HAP-1 (cell line): ENCODE data around the gene FERMT1.
"Not testable (repeated sequence)": the region's sequence is repeated elsewhere in the genome, so short reads cannot be mapped to it uniquely, and the experiment has no call there.

Source experiments
- DNase-seq, 2 experiments: peaks; one replicate each; pipeline ENCODE4 v3.0.0-alpha.2; 2016 to 2020; ENCODE audit warnings: low spot score in 2 of 2
- H3K27me3 ChIP-seq: fragments of 250-450 bp; sonication (Bioruptor Pico); 2 replicates; pipeline ENCODE4 v1.5.1; 2020; ENCODE audit warnings: low read depth, mild to moderate bottlenecking, moderate library complexity
- H3K36me3 ChIP-seq: fragments of 250-450 bp; sonication (Bioruptor Pico); replicated peaks from 2 replicates; pipeline ENCODE4 v1.5.1; 2020; ENCODE audit warnings: mild to moderate bottlenecking
- H3K4me1 ChIP-seq: fragments of 250-450 bp; sonication (Bioruptor Pico); 2 replicates; pipeline ENCODE4 v1.5.1; 2020; ENCODE audit warnings: mild to moderate bottlenecking
- H3K4me3 ChIP-seq: fragments of 250-450 bp; sonication (Bioruptor Pico); 2 replicates; pipeline ENCODE4 v1.5.1; 2020; ENCODE audit warnings: mild to moderate bottlenecking, moderate library complexity
- H3K9me3 ChIP-seq: fragments of 250-450 bp; sonication (Bioruptor Pico); 2 replicates; pipeline ENCODE4 v1.5.1; 2020; ENCODE audit warnings: mild to moderate bottlenecking, moderate library complexity
- in situ Hi-C: fragments of 300-500 bp; cut with MboI; formaldehyde crosslinking; loops from 3 replicates; pipeline ENCODE4 v1.14.3; 2020; ENCODE audit warnings: low sequenced_read_pairs, inconsistent platforms, mixed read lengths

Gene FERMT1

DNA sequence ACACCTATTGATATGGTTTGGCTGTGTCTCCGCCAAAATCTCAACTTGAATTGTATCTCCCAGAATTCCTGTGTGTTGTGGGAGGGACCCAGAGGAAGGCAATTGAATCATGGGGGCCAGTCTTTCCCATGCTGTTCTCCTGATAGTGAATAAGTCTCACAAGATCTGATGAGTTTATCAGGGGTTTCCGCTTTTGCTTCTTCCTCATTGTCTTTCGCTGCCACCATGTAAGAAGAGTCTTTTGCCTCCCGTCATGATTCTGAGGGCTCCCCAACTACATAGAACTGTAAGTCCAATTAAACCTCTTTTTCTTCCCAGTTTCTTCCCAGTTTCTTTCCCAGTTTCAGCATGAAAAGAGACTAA lies 68.2 kb downstream of the FERMT1 start:
- in situ Hi-C loops = not testable (repeated sequence)
- peaks cover 11% of the 10 kb centered on the region; the same call in 1 of the 2 replicates for H3K27me3 ChIP-seq

DNA sequence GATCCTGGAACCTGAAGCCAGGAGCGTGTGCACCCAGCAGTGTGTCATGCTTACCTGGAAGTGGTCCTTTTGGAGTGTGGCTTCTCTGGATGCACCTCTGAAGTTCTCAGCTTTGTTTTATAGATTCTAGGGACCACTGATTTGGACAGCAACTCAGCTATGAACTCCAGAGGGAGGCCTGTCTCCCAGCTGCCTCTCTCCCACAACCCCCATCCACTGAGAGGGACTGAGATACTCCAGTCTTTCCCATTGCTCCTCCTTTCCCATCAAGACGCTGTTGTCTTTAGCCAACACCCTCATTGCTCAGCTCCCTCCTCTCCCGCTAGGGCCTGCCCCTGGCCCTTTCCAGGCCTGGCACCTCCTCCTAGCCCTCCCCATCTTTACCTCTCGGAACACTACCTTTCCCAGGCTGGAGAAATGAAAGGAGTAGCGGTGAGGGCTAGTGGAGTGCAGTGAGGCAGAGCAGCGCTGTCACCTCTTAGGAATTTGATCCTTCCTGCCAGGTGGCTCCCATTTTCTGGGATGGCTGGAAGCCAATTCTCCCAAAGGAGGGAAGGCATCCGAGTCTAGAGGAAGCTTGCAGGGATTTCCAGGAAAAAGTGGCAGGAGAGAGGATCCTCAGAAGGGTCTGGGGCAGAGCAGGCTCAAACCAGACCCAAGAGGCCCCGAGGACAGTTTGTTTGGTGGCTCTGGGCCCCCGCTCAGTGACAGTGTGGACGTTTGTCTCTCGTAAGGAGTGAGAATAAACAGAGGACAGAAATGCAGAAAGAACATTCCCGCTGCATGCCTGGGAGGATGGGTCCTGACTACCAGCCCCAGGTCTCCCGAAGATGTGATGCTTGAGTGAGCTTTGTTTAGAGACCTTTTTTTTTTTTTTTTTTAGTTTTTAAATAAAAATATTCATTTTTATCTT lies 68.8 kb downstream of the FERMT1 start, which contains the start of gene LRRN4:
Gene LRRN4, minus strand, starts transcription at position 285 of the 913 bp plus-strand sequence. CDS start 1,261 bp downstream, outside the sequence.
- DNase-seq = no peak
- Histone ChIP-seq H3K4me3 (no peak within 1 kb of the TSS), H3K36me3 (no peaks in the 10 kb centered on the region), H3K27me3 (peaks cover 11% of the 10 kb centered on the region; the same call in 1 of the 2 replicates), H3K4me1 (no peaks in the 10 kb centered on the region), H3K9me3 (no peaks in the 10 kb centered on the region)
- in situ Hi-C loops = no loop called here

More for the DNA sequence above, 68.2 kb downstream of the FERMT1 start:
- not testable (repeated sequence) for H3K9me3 ChIP-seq, H3K36me3 ChIP-seq, H3K4me1 ChIP-seq, DNase-seq, H3K4me3 ChIP-seq

DNA sequence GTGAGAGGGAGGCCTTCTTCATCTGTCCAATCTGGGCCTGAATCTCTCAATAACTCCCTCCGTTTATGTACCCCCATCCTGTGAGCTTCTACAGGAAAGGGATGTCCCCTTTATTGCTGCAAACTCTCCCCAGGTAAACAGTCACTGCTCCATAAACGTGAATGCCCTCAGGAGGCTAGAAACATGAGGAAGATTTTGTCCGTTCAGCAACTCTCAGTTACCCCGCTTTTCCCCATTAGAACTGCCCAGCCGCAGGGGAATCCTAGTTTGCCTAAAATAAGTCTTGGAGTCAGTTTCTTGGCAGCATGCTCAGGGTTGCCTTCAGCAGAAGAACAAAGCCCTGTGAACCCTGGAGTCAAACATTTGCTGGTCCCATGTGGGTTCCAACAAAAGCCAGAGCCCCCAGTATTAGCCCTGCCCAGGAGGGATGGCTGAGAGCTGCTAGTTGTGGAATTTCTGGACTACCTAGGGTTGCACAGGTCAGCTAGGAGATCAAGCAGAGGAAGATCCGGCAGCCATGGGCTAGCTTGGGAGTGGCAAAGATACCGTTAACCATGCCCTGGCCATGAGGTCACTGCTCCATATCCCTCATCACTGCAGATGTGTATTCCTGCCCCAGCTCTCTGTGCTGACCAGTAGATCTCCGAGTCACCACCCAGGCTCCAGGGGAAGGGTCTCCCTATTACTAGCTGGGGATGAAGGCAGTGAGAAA lies 69.6 kb downstream of the FERMT1 start:
- Histone ChIP-seq H3K36me3 (no peaks in the 10 kb centered on the region), H3K4me1 (no peaks in the 10 kb centered on the region), H3K9me3 (no peaks in the 10 kb centered on the region), H3K4me3 (no peak overlapping the region), H3K27me3 (peaks cover 11% of the 10 kb centered on the region; the same call in 1 of the 2 replicates)
- DNase-seq = no peak
- in situ Hi-C loops = no loop called here

DNA sequence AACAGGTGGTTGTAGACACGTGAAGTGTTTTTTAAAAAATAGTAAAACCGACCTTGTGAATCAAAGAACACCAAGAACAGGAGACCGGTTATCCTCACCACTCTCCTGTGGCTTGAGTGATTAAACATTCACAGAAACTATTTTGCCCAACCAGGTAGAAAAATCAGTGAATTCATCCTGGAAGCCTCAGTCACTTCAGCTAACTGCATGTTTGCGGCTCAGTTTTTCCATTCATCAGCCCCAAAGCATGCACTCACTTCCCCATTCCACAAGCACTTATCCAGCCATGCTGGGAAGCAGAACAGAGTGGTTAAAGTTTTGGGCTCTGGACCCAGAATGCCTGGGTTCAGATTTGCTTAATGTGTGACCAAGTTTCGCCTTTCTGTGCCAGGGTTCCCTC lies 71.3 kb downstream of the FERMT1 start:
- in situ Hi-C loops = no loop called here
- peaks cover 11% of the 10 kb centered on the region; the same call in 1 of the 2 replicates for H3K27me3 ChIP-seq
- H3K36me3 ChIP-seq = no peaks in the 10 kb centered on the region
- H3K4me3 ChIP-seq = no peak overlapping the region
- no peak for DNase-seq
- no peaks in the 10 kb centered on the region for H3K9me3 ChIP-seq
- H3K4me1 ChIP-seq = no peaks in the 10 kb centered on the region

DNA sequence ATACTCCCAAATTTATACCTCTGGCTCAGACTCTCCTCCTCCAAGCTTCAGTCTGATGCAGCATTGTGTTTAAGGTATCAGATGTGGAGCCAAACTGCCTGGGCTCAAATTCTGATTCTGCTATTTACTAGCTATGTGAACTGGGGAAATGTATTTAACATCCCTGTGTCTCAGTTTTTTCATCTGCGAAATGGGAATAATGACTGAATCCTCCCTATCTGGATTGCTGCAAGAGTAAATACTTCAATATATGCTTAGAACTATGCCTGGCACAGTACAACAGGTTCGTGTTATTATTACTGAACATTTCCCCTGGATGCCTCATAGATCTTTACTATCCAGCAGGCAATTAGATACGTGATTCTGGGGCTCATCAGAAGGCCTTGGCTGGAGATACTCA lies 74.4 kb downstream of the FERMT1 start:
- in situ Hi-C loops = no loop called here
- Histone ChIP-seq H3K27me3 (peaks cover 11% of the 10 kb centered on the region; the same call in 1 of the 2 replicates), H3K4me3 (no peak overlapping the region), H3K4me1 (no peaks in the 10 kb centered on the region), H3K36me3 (no peaks in the 10 kb centered on the region), H3K9me3 (no peaks in the 10 kb centered on the region)
- DNase-seq = no peak

DNA sequence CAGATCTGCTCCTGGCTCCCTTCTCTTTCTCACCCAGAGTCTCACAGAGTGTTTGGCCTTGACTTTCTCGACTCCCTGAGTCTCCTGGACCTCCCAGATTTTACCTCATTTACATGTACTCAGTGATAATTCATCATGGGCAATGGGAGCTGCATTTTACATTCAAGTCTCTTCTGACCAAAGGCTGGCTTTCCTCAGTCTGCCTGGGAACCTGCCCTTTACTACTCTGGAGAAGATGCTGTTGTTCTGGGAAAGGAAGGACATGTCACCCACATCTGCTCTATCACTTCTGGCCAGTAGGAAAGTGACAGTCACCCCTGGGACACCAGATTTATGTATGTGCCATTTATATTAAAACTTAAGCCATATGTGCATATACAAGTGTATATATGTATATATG lies 76.4 kb downstream of the FERMT1 start:
- no peaks in the 10 kb centered on the region for H3K4me1 ChIP-seq
- H3K36me3 ChIP-seq = no peaks in the 10 kb centered on the region
- no peak overlapping the region for H3K4me3 ChIP-seq
- DNase-seq = no peak
- 0 out of 2 replicates have a peak, but pooled peaks cover 3% of the 10 kb centered on the region for H3K27me3 ChIP-seq
- H3K9me3 ChIP-seq = no peaks in the 10 kb centered on the region
- in situ Hi-C loops = no loop called here

DNA sequence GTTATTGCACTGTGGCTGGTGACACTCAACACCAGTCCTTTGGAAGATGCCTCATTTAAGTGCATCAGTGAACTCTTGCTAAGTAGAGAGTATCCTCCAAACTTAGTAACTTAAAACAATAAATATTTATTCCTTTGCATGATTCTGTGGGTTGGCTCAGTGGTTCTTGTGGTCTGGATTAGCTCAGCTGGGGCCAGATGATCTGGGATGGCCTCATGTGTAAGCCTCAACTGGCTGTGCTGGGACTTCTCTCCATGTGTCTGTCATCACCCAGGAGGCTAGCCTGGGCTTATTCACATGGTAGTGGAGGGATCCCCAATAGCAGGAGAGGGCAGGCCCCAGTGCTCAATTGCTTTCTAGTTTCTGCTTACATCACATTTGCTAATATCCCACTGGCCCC lies 77.3 kb downstream of the FERMT1 start:
- no peak overlapping the region for H3K4me3 ChIP-seq
- in situ Hi-C loops = no loop called here
- peaks cover 7% of the 10 kb centered on the region for H3K36me3 ChIP-seq
- H3K4me1 ChIP-seq = no peaks in the 10 kb centered on the region
- H3K27me3 ChIP-seq = 0 out of 2 replicates have a peak, but pooled peaks cover 1% of the 10 kb centered on the region
- no peak for DNase-seq
- no peaks in the 10 kb centered on the region for H3K9me3 ChIP-seq

DNA sequence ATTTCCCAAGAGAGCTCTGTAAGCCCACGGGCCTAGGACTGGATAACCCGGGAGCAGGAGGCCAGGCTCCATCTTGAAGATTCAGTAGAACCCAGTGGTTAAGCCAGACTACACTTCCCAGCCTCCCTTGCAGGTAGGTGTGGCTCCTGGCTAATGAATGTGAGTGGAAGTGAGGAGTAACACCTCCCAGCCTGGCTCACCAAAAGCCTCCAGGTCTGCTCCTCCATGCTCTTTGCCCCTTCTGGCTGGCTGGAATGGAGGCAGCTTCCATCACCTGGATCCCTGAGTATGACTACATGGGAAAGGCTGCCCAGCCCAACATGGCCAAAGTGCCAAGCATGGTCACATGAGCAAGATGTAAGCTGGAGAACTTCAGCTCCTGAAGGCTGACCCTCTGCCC lies 78.7 kb downstream of the FERMT1 start:
- Histone ChIP-seq H3K36me3 (peaks cover 17% of the 10 kb centered on the region), H3K4me1 (peaks cover 4% of the 10 kb centered on the region), H3K4me3 (no peak overlapping the region), H3K27me3 (no peaks in the 10 kb centered on the region), H3K9me3 (no peaks in the 10 kb centered on the region)
- in situ Hi-C loops = no loop called here
- no peak for DNase-seq

DNA sequence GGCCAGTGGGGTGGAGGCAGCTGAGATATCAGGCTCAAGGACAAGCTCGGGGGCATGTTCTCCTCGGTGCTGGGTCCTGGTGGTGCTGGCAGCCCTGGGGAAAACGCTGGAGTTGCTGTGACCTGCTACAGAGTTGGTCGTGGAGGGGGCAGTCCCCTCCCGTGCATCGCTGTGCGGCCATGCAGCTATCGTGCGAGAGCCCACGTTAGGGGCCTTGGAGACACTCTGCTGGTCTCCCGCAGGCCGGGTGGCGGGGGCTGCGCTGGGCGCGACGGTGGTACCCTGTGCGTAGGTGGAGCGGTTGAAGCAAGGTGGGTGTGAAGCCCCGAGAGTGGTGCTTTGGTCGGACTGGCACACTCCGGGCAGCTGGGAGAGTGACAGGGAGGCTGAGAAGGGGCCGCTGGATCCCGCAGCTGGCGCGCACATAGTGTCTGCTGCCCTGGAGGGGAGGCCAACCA lies 81.0 kb downstream of the FERMT1 start:
- peaks cover 18% of the 10 kb centered on the region for H3K4me1 ChIP-seq
- H3K27me3 ChIP-seq = no peaks in the 10 kb centered on the region
- H3K36me3 ChIP-seq = peaks cover 28% of the 10 kb centered on the region
- in situ Hi-C loops = no loop called here
- DNase-seq = no peak
- no peak overlapping the region for H3K4me3 ChIP-seq
- no peaks in the 10 kb centered on the region; the same call in 1 of the 2 replicates for H3K9me3 ChIP-seq

DNA sequence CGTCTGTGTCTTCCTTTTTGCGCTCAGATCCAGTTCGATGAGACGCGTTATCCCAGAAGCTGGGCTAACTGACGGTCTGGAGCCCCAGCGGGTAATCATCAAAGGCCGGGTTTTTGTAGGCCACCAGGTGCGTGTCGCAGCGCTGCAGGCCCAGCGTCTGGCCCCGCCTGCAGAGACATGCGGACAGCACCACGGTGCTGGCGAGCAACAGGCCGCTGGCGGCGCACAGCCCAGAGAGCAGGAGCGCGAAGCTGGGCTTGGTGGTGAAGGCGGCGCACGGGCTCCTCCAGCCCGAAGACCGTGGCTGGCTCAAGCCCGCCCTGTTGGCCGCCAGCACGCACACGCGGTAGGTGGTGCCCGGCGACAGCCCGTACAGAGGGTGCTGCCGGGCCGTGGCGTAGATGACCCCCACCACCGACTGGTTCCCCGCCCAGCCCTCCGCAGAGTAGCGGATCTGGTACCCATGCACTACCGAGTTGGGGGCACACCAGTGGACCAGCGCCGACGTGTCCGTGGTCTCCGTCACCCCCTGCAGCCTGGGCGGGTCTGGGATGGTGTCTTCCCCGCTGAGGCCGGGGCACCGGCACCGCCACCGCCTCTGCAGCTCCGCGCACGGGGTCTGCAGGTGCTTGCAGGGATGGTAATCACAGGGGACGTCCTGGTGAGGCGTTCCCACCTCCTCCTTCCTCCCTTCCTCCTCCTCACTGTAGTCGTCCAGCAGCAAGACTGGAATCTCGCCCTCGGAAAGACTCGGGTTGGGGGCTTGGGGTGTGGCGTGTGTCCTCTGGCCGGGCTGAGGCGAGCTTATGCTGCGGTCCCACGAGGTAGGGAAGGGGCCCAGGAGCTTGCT lies 81.6 kb downstream of the FERMT1 start:
- Histone ChIP-seq H3K36me3 (peaks cover 29% of the 10 kb centered on the region), H3K4me3 (no peak overlapping the region), H3K9me3 (no peaks in the 10 kb centered on the region; the same call in 1 of the 2 replicates), H3K27me3 (no peaks in the 10 kb centered on the region), H3K4me1 (peaks cover 18% of the 10 kb centered on the region)
- no peak for DNase-seq
- in situ Hi-C loops = no loop called here

DNA sequence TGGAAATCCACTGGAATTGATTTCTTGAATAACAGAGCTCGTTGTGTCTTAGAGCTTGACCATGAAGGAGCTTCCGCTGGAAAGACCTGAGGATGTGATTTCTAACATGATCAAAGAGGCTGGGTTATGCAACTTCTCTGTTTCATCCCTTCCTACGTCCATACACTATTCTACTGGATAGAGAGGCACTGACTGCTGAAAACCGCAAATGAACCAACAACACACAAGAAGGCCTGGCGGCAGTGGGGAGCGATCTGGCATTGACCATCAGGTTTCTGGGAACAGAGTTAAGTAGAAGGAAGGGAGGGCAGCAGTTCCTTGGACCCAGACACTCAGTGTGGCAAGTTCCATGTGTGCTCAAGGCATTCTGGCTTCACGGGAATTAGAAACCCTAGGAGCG lies 82.3 kb downstream of the FERMT1 start:
- no peaks in the 10 kb centered on the region; the same call in 1 of the 2 replicates for H3K9me3 ChIP-seq
- no peak overlapping the region for H3K4me3 ChIP-seq
- in situ Hi-C loops = no loop called here
- no peaks in the 10 kb centered on the region for H3K27me3 ChIP-seq
- H3K4me1 ChIP-seq = peaks cover 18% of the 10 kb centered on the region
- peaks cover 29% of the 10 kb centered on the region for H3K36me3 ChIP-seq
- DNase-seq = no peak

DNA sequence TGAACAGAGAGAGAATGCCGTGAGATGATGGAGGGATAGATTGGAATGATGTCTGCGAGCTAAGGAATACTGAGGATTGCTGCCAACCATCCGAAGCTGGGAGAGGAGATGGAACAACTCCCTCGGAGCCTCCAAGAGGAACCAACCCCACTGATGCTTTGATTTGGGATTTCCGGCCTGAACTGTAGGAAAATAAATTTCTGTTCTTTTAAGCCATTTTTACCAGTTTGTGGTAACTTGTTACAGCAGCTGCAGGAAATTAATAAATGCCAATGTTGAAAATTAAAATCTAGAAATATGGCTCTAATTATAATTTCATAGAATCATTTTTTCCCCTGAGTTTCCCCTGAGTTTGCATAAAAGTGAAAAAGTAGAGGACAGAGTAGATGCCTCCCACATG lies 83.1 kb downstream of the FERMT1 start:
- peaks cover 18% of the 10 kb centered on the region for H3K4me1 ChIP-seq
- H3K9me3 ChIP-seq = no peaks in the 10 kb centered on the region; the same call in 1 of the 2 replicates
- peaks cover 34% of the 10 kb centered on the region for H3K36me3 ChIP-seq
- no peak overlapping the region for H3K4me3 ChIP-seq
- H3K27me3 ChIP-seq = no peaks in the 10 kb centered on the region
- in situ Hi-C loops = no loop called here
- no peak for DNase-seq

DNA sequence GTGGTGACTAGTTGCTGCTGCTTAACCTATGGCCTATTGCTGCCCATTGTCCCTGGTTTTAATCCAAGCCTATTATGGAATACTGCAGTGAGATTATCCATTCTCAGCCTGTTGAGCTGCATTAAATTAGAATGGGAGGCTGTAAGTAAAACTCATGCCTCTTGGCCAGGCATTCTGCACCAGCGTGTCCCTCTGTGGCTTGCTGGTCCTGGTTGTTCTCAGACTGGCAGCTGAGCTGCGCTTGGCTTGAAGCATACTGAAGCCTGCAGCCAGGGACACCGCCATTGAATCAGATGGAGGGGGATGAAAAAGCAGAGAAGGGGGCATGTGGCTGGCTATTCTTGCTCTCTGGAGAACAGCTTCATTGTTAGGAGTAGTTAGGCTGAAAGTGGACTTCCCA lies 84.6 kb downstream of the FERMT1 start:
- H3K27me3 ChIP-seq = no peaks in the 10 kb centered on the region
- peak; percentile 58 to 66 for DNase-seq
- peaks cover 18% of the 10 kb centered on the region for H3K4me1 ChIP-seq
- in situ Hi-C loops = no loop called here
- no peaks in the 10 kb centered on the region; the same call in 1 of the 2 replicates for H3K9me3 ChIP-seq
- H3K4me3 ChIP-seq = no peak overlapping the region
- H3K36me3 ChIP-seq = peaks cover 41% of the 10 kb centered on the region
